GM21360 (cell line): ENCODE measurements around the gene ANO8.
A peak's percentile ranks its signal among the peaks of the same experiment; 100 is the strongest.
"Not testable (repeated sequence)": the region's sequence is repeated elsewhere in the genome, so short reads cannot be mapped to it uniquely, and the experiment has no call there.

Experiments
- ATAC-seq: cut with Tn5 transposase; IDR thresholded peaks from one replicate; pipeline ENCODE4 v1.9.1; 2021; ENCODE audit warnings: mild to moderate bottlenecking, moderate library complexity; ENCODE audit not compliant: unreplicated experiment

The ANO8 gene, protein sequence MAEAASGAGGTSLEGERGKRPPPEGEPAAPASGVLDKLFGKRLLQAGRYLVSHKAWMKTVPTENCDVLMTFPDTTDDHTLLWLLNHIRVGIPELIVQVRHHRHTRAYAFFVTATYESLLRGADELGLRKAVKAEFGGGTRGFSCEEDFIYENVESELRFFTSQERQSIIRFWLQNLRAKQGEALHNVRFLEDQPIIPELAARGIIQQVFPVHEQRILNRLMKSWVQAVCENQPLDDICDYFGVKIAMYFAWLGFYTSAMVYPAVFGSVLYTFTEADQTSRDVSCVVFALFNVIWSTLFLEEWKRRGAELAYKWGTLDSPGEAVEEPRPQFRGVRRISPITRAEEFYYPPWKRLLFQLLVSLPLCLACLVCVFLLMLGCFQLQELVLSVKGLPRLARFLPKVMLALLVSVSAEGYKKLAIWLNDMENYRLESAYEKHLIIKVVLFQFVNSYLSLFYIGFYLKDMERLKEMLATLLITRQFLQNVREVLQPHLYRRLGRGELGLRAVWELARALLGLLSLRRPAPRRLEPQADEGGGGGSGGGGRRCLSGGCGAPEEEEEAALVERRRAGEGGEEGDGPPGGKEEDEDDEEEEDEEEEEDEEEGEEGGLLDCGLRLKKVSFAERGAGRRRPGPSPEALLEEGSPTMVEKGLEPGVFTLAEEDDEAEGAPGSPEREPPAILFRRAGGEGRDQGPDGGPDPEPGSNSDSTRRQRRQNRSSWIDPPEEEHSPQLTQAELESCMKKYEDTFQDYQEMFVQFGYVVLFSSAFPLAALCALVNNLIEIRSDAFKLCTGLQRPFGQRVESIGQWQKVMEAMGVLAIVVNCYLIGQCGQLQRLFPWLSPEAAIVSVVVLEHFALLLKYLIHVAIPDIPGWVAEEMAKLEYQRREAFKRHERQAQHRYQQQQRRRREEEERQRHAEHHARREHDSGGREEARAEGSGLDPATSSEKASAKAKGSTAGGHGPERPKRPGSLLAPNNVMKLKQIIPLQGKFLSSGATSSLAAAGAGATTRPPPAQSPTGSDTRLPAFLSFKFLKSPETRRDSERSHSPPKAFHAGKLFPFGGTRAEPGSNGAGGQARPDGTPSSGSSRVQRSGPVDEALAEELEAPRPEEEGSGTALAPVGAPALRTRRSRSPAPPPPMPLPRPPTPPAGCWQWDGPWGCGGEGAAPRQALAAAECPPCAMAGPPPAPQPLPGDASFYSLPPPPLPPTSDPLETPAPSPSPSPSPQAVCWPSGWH

GRCh38 chr19:17334414-17335409, at the start of gene ANO8:
Gene ANO8, minus strand, starts transcription at chr19:17334855. Its CDS starts 185 bp downstream, at chr19:17334670.
- no peak for ATAC-seq

DNA sequence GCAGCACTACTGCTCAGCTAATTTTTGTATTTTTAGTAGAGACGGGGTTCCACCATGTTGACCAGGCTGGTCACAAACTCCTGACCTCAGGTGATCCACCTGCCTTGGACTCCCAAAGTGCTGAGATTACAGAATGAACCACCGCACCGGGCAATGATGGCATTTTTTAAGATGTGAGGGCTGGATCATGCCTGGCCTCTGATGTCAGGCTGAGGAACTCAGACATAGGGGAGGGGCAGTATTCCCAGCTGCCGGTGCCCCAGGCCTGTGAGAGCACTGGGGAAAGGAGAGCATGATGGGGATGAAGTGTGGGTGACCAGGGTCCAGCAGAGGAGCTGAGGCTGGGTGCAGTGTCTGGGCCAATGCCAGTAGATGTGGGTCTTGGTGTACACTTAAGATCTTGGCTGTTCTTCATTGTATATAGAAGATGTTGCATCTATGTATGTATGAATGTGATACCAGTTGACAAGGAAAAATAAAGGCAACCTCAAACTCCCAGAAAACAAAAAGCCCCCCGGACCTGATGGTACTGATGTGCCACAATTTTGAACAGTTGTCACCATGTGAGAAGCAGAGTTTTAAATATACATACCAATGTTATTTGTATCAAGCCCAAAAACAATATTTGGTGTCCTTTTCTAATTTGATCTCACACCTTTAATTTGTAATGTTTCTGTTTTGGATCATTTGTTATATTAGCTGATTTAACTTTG, 45.9 kb upstream of the ANO8 start:
- ATAC-seq: no peak

GRCh38 chr19:17379221-17379631, 44.6 kb upstream of the ANO8 start:
- no peak for ATAC-seq

DNA sequence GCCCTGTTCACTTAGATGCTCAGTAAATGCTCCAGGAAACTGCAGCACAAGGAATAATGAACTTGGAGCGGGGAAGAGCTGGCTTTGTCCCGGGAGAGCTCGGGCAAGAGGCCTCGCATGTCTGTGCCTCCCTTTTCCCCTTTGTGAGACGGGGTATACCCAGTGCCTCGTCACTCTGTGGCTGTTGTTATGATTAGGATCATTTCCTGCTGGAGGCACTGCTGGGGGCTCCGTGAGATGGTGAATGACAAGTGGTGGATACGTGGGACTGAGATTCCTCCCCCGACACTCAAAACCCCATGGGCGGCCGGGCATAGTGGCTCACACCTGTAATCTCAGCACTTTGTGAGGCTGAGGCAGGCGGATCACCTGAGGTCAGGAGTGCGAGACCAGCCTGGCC, 43.6 kb upstream of the ANO8 start:
- no peak for ATAC-seq

- ATAC-seq: no peak
Measured at GRCh38 chr19:17376935-17377600, 42.4 kb upstream of the ANO8 start, which contains the start of gene PLVAP. Gene PLVAP, minus strand, starts transcription at chr19:17377342. Its CDS starts 54 bp downstream, at chr19:17377288.

DNA sequence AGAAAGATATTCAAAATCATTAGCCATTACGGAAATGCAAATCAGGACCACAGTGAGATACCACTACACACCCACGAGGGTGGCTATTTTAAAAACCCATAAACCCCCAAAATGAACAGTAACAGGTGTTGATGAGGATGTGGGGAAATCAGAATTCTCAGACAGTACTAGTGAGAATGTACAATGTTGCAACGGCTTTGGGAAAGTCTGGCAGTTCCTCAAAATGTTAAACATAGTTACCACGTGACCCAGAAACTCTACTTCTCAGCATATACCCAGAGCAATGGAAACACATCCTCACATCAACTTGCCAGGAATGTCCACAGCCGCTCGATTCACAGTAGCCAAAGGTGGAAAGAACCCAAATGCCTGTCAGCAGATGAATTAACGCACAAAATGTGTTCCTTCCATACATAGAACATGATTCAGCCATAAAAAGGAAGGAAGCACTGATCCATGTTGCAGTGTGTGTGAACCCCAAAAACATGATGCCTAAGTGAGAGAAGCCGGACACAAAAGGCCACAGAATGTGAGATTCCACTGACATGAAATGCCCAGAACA, 35.5 kb upstream of the ANO8 start:
- peak; percentile 64 for ATAC-seq

GRCh38 chr19:17365361-17365760, 30.7 kb upstream of the ANO8 start:
- ATAC-seq: no peak

DNA sequence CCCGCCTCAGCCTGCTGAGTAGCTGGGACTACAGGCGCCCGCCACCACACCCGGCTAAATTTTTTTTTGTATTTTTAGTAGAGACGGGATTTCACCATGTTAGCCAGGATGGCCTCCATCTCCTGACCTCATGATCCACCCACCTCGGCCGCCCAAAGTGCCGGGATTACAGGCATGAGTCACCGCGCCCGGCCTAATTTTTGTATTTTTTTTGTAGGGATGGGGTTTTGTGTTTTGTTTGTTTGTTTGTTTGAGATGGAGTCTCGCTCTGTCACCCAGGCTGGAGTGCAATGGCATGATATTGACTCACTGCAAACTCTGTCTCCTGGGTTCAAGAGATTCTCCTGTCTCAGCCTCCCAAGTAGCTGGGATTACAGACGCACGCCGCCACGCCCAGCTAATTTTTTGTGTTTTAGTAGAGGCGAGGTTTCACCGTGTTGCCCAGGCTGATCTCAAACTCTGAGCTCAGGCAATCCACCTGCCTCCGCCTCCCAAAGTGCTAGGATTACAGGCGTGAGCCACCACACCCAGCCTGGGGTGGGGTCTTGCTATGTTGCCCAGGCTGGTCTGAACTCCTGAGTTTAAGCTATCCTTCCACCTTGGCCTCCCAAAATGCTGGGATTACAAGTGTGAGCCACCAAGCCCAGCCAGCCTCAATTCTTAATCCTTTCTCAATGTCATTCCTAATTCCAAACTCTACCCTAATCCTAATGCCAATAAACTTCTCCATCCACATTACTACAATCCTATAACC, 29.4 kb upstream of the ANO8 start:
- ATAC-seq: not testable (repeated sequence)

- no peak for ATAC-seq
Measured at GRCh38 chr19:17359905-17360800, 25.5 kb upstream of the ANO8 start.

DNA sequence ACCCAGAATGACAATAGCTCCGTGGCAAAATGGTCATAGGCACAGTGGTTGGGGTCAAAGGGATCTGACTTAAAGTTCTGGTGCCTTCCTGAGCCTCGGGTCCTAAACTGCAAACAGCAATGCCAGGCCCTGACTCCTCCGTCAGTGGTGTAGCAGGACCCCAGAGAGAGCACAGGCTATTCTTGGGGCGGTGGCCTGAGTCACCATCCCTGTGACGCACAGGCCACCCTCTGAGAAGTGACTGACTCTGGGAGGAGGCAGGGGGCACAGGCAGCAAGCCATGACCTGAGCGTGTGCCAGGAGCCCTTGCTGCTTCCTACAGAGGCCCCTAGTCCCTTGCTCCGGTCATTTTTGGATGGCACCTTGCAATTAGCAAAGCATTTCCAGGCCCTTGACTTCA, 23.7 kb upstream of the ANO8 start:
- ATAC-seq: no peak

- no peak for ATAC-seq
Measured at GRCh38 chr19:17357724-17358123, 23.1 kb upstream of the ANO8 start.

GRCh38 chr19:17357078-17357666, 22.5 kb upstream of the ANO8 start:
- no peak for ATAC-seq

- no peak for ATAC-seq
Measured at GRCh38 chr19:17353386-17353785, 18.7 kb upstream of the ANO8 start.

DNA sequence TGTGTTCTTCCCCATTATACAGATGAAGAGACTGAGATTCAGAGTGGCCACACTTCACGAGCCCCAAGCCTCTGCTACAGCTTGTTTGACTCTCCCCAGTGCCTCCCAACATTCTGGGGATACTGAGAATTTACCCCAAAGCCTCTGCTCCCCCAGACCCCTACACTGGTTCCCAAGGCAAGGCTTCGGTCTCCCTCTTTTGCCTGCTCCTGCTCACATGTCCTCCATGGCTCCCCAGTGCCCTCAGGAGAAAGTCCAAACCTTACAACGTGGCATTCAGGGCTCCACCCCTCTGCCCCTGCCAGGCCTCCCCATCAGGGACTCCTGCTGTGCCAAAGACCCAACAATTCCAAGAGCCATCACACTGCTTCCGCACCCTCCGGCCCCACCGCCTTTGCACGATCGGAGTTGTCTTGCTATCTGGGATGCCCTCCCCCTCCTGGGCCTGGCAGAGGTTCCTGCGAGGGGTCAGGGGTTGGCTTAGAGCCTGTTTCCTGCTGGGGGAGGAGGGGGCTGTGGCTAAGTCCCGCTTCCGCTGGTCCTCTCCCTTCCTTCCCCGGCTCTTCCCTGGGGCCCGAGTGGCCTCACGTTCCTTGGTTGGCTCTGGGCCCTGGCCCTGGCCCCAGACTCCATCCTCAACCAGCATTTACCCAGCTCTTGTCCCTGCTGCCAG, 18.1 kb upstream of the ANO8 start:
- no peak for ATAC-seq

GRCh38 chr19:17351815-17352435, 17.3 kb upstream of the ANO8 start:
- ATAC-seq: no peak
